Transverse colon (tissue), 4 donors: ENCODE measurements around the gene ALKBH4.

Experiments used
- CTCF ChIP-seq, 5 experiments: fragments of 200-600 bp in 3 of 5; fragments of 450-650 bp in 2 of 5; sonication (generic) in 3 of 5; IDR thresholded peaks; 1 replicate in 2 of 5; 2 replicates in 3 of 5; pipeline ENCODE4 v1.5.1; 2016 to 2017; ENCODE audit warnings: antibody characterized with exemption in 5 of 5, inconsistent platforms in 3 of 5, mild to moderate bottlenecking in 2 of 5, moderate library complexity in 1 of 5
- EP300 ChIP-seq: sonication (generic); formaldehyde crosslinking; IDR thresholded peaks from one replicate; pipeline ENCODE4 v1.6.1; 2017; ENCODE audit warnings: antibody characterized with exemption, low read depth
- POLR2A ChIP-seq: fragments of 450-650 bp; IDR thresholded peaks from one replicate; pipeline ENCODE4 v1.6.1; 2016; ENCODE audit warnings: antibody characterized with exemption, mild to moderate bottlenecking, moderate library complexity
- POLR2AphosphoS5 ChIP-seq, 3 donors: sonication (generic); formaldehyde crosslinking; IDR thresholded peaks; one replicate each; pipeline ENCODE4 v1.6.1; 2016; ENCODE audit warnings: antibody characterized with exemption in 3 of 3

- TF ChIP-seq CTCF (IDR thresholded peaks at IDR 0.05) = no peak
- no peak for TF ChIP-seq POLR2AphosphoS5 (IDR thresholded peaks at IDR 0.05)
- TF ChIP-seq POLR2A = no peak
- no peak for TF ChIP-seq EP300
These were observed 55.3 kb downstream of the ALKBH4 start for GRCh38 chr7:102409340-102409739.
